GM23338 (cell line): ENCODE measurements around the gene BRI3. TPM values are rescaled to one million over a fixed set of nuclear protein-coding genes. Genes with fewer than 3 reads are reported as not detected.
A peak's percentile ranks its signal among the peaks of the same experiment; 100 is the strongest.

ENCODE experiments used
- ATAC-seq: fragments of 200-7000 bp; cut with Tn5 transposase; 3 replicates; pipeline ENCODE4 v1.9.1; 2020
- DNase-seq: peaks from one replicate; pipeline ENCODE4 v3.0.0-alpha.2; 2015; ENCODE audit warnings: low spot score
- H2AFZ ChIP-seq: fragments of 200-600 bp; sonication (generic); 2 replicates; pipeline ENCODE4 v1.8.0; 2016; ENCODE audit warnings: antibody characterized with exemption, mild to moderate bottlenecking, moderate library complexity
- H3F3A ChIP-seq: fragments of 200-600 bp; sonication (generic); replicated peaks from 2 replicates; pipeline ENCODE4 v1.8.0; 2017; ENCODE audit warnings: antibody characterized with exemption, mixed run types, low read depth
- H3K27ac ChIP-seq: fragments of 200-600 bp; sonication (generic); 2 replicates; pipeline ENCODE4 v1.6.1; 2016; ENCODE audit warnings: low read depth
- H3K27me3 ChIP-seq: fragments of 200-600 bp; sonication (generic); 2 replicates; pipeline ENCODE4 v1.8.0; 2016; ENCODE audit warnings: mild to moderate bottlenecking, mixed run types, moderate library complexity; ENCODE audit not compliant: insufficient read depth
- H3K36me3 ChIP-seq: fragments of 200-600 bp; sonication (generic); 2 replicates; pipeline ENCODE4 v1.8.0; 2016; ENCODE audit warnings: mild to moderate bottlenecking; ENCODE audit not compliant: insufficient read depth
- H3K4me1 ChIP-seq: fragments of 200-600 bp; sonication (generic); 2 replicates; pipeline ENCODE4 v1.8.0; 2016; ENCODE audit warnings: mild to moderate bottlenecking, moderate library complexity; ENCODE audit not compliant: insufficient read depth
- H3K4me2 ChIP-seq: fragments of 200-600 bp; sonication (generic); 2 replicates; pipeline ENCODE4 v1.7.1; 2017; ENCODE audit warnings: mixed run types
- H3K4me3 ChIP-seq: fragments of 200-600 bp; sonication (generic); 2 replicates; pipeline ENCODE4 v1.6.1; 2016; ENCODE audit warnings: mixed run types
- H3K79me2 ChIP-seq: fragments of 200-600 bp; sonication (generic); replicated peaks from 2 replicates; pipeline ENCODE4 v1.8.0; 2017; ENCODE audit warnings: mild to moderate bottlenecking; ENCODE audit not compliant: insufficient read depth
- H3K9me2 ChIP-seq: fragments of 200-600 bp; sonication (generic); 2 replicates; pipeline ENCODE4 v1.8.0; 2017; ENCODE audit not compliant: insufficient read depth
- H4K20me1 ChIP-seq: fragments of 200-600 bp; sonication (generic); replicated peaks from 2 replicates; pipeline ENCODE4 v1.8.0; 2017; ENCODE audit warnings: mild to moderate bottlenecking; ENCODE audit not compliant: insufficient read depth
- H3K27ac Mint-ChIP-seq: 2 replicates; pipeline ENCODE4 v1.8.0; 2020; ENCODE audit warnings: inconsistent platforms, mild to moderate bottlenecking, moderate library complexity, mixed read lengths
- H3K27me3 Mint-ChIP-seq: 3 replicates; pipeline ENCODE4 v1.8.0; 2022; ENCODE audit warnings: low read depth, mild to moderate bottlenecking, moderate library complexity, mixed read lengths, inconsistent platforms; ENCODE audit not compliant: insufficient read depth, poor library complexity
- H3K36me3 Mint-ChIP-seq: 3 replicates; pipeline ENCODE4 v1.8.0; 2021; ENCODE audit warnings: low read depth, mild to moderate bottlenecking, inconsistent platforms, moderate library complexity, mixed read lengths
- H3K4me1 Mint-ChIP-seq: 3 replicates; pipeline ENCODE4 v1.8.0; 2020; ENCODE audit warnings: mild to moderate bottlenecking, inconsistent platforms, mixed read lengths
- H3K4me3 Mint-ChIP-seq: 3 replicates; pipeline ENCODE4 v1.8.0; 2021; ENCODE audit warnings: moderate library complexity, mild to moderate bottlenecking, inconsistent platforms, mixed read lengths
- H3K9me3 Mint-ChIP-seq: 3 replicates; pipeline ENCODE4 v1.8.0; 2020; ENCODE audit warnings: moderate library complexity, mild to moderate bottlenecking, inconsistent platforms, mixed read lengths
- CREB1 ChIP-seq: fragments of 250-450 bp; sonication (Bioruptor Pico); IDR thresholded peaks from 2 replicates; pipeline ENCODE4 v1.5.0; 2020; ENCODE audit warnings: low read depth, mild to moderate bottlenecking, moderate library complexity
- EZH2 ChIP-seq: fragments of 200-600 bp; sonication (generic); IDR thresholded peaks from one replicate; pipeline ENCODE4 v1.8.0; 2017; ENCODE audit warnings: antibody characterized with exemption, mild to moderate bottlenecking, low read depth; ENCODE audit not compliant: unreplicated experiment
- EZH2phosphoT487 ChIP-seq: fragments of 200-600 bp; sonication (generic); IDR thresholded peaks from one replicate; pipeline ENCODE4 v1.8.1; 2018; ENCODE audit warnings: antibody characterized with exemption; ENCODE audit not compliant: unreplicated experiment
- NANOG ChIP-seq: IDR thresholded peaks from 2 replicates; pipeline ENCODE4 v1.6.1; 2016; ENCODE audit warnings: antibody characterized with exemption, borderline replicate concordance
- POLR2AphosphoS5 ChIP-seq: IDR thresholded peaks from 2 replicates; pipeline ENCODE4 v1.6.1; 2016; ENCODE audit warnings: antibody characterized with exemption, low read depth
- ZNF331 ChIP-seq: fragments of 250-450 bp; sonication (Bioruptor Pico); IDR thresholded peaks from 2 replicates; pipeline ENCODE4 v1.5.0; 2020; ENCODE audit warnings: low read depth, mild to moderate bottlenecking, moderate library complexity
- ZNF462 ChIP-seq: fragments of 250-450 bp; sonication (Bioruptor Pico); IDR thresholded peaks from 2 replicates; pipeline ENCODE4 v1.5.0; 2020; ENCODE audit warnings: mild to moderate bottlenecking, moderate library complexity
- polyA plus RNA-seq: library from polyadenylated mRNA; unstranded; fragments of >200 nt; fragmentation: Nextera tagmentation; extraction: Ambion mirVana; gene quantifications from 2 replicates; pipeline ENCODE4 v1.2.1, GENCODE V29; 2016
- total RNA-seq: library from RNA; depleted of rRNA; stranded (reverse); fragments of >200 nt; shearing (Covaris generic); gene quantifications from 2 replicates; pipeline ENCODE4 v1.2.3, GENCODE V29; 2014
- TF ChIP-seq, protein P1 (sequence below), 2 experiments: fragments of 200-600 bp in 1 of 2; sonication (generic) in 1 of 2; conservative IDR thresholded peaks; 2 replicates each; pipeline versions ENCODE4 v1.5.1 to v1.6.1; 2016 to 2017; ENCODE audit warnings: antibody characterized with exemption in 2 of 2, low read depth in 2 of 2, mild to moderate bottlenecking in 2 of 2, moderate library complexity in 1 of 2
- TF ChIP-seq, protein P2 (sequence below): IDR thresholded peaks from 2 replicates; pipeline ENCODE4 v1.6.1; 2016; ENCODE audit warnings: antibody characterized with exemption

BRI3 gene
- total and polyA plus RNA-seq, 2 experiments from 2014 or later, result 21.7 to 66.1 TPM

DNA sequence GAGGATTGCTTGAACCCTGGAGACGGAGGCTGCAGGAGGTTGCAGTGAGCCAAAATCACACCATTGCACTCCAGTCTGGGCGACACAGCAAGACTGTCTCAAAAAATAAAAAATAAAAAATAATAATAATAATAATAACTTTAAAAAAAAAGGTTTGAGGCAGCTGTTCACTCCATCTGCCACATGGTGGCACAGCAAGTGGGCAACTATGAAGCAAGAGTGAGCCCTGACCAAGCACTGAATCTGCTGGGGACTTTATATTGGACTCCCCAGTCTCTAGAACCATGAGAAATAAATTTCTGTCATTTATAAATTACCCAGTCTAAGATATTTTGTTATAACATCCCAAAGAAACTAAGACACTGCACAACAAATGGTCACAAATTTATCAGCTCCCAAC is 14.6 kb upstream of the BRI3 start:
- no peak overlapping the region for H3K4me2 ChIP-seq
- H3K4me3 ChIP-seq, result no peak overlapping the region
- H3K36me3 ChIP-seq, result no peaks in the 10 kb centered on the region
- H3K79me2 ChIP-seq, result no peaks in the 10 kb centered on the region
- H3K4me1 ChIP-seq, result peaks cover 5% of the 10 kb centered on the region; the same call in 1 of the 2 replicates
- H3K9me2 ChIP-seq, result no peaks in the 10 kb centered on the region
- peaks cover 4% of the 10 kb centered on the region; the same call in 1 of the 3 replicates for H3K36me3 Mint-ChIP-seq
- H3K4me1 Mint-ChIP-seq, result peaks cover 2% of the 10 kb centered on the region; the same call in 2 of the 3 replicates
- no peaks in the 10 kb centered on the region; the same call in 1 of the 2 replicates for H4K20me1 ChIP-seq
- no peak overlapping the region for H3K27ac ChIP-seq
- H3F3A ChIP-seq, result no peaks in the 10 kb centered on the region
- DNase-seq (no peak), ATAC-seq (no peak; the same call in 2 of the 3 replicates)
- H3K27ac Mint-ChIP-seq, result no peak overlapping the region
- peaks cover 6% of the 10 kb centered on the region for H3K27me3 Mint-ChIP-seq
- no peak overlapping the region for H2AFZ ChIP-seq
- H3K9me3 Mint-ChIP-seq, result peaks cover 4% of the 10 kb centered on the region; the same call in 1 of the 3 replicates
- H3K4me3 Mint-ChIP-seq, result no peak overlapping the region
- no peaks in the 10 kb centered on the region for H3K27me3 ChIP-seq
- TF ChIP-seq, protein P1, sequence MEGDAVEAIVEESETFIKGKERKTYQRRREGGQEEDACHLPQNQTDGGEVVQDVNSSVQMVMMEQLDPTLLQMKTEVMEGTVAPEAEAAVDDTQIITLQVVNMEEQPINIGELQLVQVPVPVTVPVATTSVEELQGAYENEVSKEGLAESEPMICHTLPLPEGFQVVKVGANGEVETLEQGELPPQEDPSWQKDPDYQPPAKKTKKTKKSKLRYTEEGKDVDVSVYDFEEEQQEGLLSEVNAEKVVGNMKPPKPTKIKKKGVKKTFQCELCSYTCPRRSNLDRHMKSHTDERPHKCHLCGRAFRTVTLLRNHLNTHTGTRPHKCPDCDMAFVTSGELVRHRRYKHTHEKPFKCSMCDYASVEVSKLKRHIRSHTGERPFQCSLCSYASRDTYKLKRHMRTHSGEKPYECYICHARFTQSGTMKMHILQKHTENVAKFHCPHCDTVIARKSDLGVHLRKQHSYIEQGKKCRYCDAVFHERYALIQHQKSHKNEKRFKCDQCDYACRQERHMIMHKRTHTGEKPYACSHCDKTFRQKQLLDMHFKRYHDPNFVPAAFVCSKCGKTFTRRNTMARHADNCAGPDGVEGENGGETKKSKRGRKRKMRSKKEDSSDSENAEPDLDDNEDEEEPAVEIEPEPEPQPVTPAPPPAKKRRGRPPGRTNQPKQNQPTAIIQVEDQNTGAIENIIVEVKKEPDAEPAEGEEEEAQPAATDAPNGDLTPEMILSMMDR (conservative IDR thresholded peaks at IDR 0.05; ENCODE audit: low read depth in 2 of 2), result peak; percentile 37 to 44; a peak in 3 of 4 replicates
- no peak for TF ChIP-seq POLR2AphosphoS5

DNA sequence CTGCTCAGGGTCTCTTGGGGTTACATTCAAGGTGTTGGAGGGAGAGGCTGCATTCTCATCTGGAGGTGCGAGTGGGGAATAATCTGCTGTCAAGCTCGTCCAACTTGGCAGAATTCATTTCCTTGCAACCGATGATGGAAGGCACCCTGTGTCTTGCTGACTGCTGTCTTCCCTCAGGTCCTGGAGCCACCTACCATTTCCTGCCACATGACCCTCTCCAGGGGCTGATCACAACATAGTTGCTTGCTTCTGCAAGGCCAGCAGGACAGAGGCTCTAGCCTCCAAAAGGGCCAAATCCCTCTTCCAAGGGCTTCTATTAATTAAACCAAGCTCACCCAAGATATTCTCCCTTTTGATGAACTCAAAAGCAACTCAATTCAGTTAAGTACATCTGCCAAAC is 14.2 kb upstream of the BRI3 start:
- Histone ChIP-seq H3F3A (no peaks in the 10 kb centered on the region), H3K4me2 (no peak overlapping the region), H3K27me3 (no peaks in the 10 kb centered on the region), H3K36me3 (no peaks in the 10 kb centered on the region), H2AFZ (no peak overlapping the region), H3K27ac (no peak overlapping the region), H3K9me2 (no peaks in the 10 kb centered on the region), H3K79me2 (no peaks in the 10 kb centered on the region), H3K4me1 (peaks cover 5% of the 10 kb centered on the region; the same call in 1 of the 2 replicates), H4K20me1 (no peaks in the 10 kb centered on the region), H3K4me3 (no peak overlapping the region)
- DNase-seq, result no peak
- Mint-ChIP-seq H3K27ac (no peak overlapping the region), H3K36me3 (0 out of 3 replicates have a peak, but pooled peaks cover 3% of the 10 kb centered on the region), H3K27me3 (peaks cover 6% of the 10 kb centered on the region), H3K4me1 (peaks cover 2% of the 10 kb centered on the region; the same call in 2 of the 3 replicates), H3K4me3 (no peak overlapping the region), H3K9me3 (peaks cover 2% of the 10 kb centered on the region; the same call in 1 of the 3 replicates)
- no peak for ATAC-seq
- TF ChIP-seq CREB1 (CRISPR knock-in tag) (no peak), NANOG (no peak), EZH2 (no peak), ZNF331 (CRISPR knock-in tag) (no peak), EZH2phosphoT487 (no peak), POLR2AphosphoS5 (no peak), ZNF462 (CRISPR knock-in tag) (no peak)
- TF ChIP-seq, protein P2, sequence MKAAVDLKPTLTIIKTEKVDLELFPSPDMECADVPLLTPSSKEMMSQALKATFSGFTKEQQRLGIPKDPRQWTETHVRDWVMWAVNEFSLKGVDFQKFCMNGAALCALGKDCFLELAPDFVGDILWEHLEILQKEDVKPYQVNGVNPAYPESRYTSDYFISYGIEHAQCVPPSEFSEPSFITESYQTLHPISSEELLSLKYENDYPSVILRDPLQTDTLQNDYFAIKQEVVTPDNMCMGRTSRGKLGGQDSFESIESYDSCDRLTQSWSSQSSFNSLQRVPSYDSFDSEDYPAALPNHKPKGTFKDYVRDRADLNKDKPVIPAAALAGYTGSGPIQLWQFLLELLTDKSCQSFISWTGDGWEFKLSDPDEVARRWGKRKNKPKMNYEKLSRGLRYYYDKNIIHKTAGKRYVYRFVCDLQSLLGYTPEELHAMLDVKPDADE, result no peak
